ENCODE data around the gene NOC2L. TPM values are rescaled to one million over a fixed set of nuclear protein-coding genes. Genes with fewer than 3 reads are reported as not detected.

NOC2L gene
- total RNA-seq, 1 donor from 2014 or later = 95.5 TPM

- H3K4me3 Mint-ChIP-seq = peak overlapping the region; percentile 79
- DNase-seq (peak; percentile 79), ATAC-seq (ENCODE audit: low read depth) (peak; percentile 70)
- no peaks in the 10 kb centered on the region for H3K9me3 Mint-ChIP-seq
- H3K36me3 Mint-ChIP-seq (ENCODE audit: low read depth) = no peaks in the 10 kb centered on the region
- intact Hi-C loops (cut with micrococcal nuclease) = loop anchor here (2.0 kb wide), 1 partner anchor 16 kb away; no protein-coding TSS in a partner anchor
- TF ChIP-seq CTCF (IDR thresholded peaks at IDR 0.05) = no peak
- CTCF ChIA-PET = interaction anchor here (1.0 to 1.3 kb wide), 2 partner anchors 16 to 72 kb away, joined by 3 to 6 read pairs; no protein-coding TSS in a partner anchor
- peaks cover 16% of the 10 kb centered on the region for H3K4me1 Mint-ChIP-seq
- POLR2A ChIA-PET = interaction anchor here (0.6 to 1.1 kb wide), 3 partner anchors 38 to 471 kb away, joined by 3 to 9 read pairs (median 6); partner anchors contain the start of genes AURKAIP1 and NOC2L
- H3K27me3 Mint-ChIP-seq = peaks cover 28% of the 10 kb centered on the region
- peak overlapping the region; percentile 69 for H3K27ac Mint-ChIP-seq
Measured at GRCh38 chr1:904310-904950, 54.6 kb downstream of the NOC2L start.

DNA sequence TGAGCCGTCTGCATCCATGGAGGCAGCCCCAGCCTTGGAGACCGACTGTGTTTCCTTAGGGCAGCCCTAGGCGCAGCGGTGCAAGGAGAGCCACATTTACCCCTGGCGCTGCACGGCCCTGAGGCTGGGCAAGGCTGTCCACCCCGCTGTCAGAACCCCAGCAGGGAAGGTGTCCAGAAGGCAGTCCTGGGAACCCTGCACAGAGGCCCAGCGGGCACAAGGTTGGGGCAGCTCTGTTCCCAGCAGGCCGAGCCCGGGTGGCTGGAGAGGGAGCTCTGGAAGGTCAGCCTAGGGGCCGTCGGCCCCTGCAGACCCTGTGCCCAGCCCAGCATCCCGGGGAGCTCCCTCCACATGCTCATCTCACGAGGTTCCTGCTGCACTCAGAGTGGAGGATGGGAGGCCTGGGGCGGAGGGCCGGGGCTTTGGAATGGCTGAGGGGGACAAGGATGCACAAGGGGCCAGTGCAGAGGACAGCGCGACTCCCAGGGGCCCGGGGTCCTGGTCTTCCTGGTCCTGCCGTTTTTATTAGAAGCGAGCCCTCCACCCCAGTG lies 55.3 kb downstream of the NOC2L start:
- Mint-ChIP-seq H3K36me3 (ENCODE audit: low read depth) (no peaks in the 10 kb centered on the region), H3K4me3 (peak overlapping the region; percentile 28), H3K4me1 (peaks cover 16% of the 10 kb centered on the region), H3K27me3 (peaks cover 30% of the 10 kb centered on the region), H3K27ac (no peak overlapping the region), H3K9me3 (no peaks in the 10 kb centered on the region)
- ChIA-PET CTCF (interaction anchor here (1.0 to 1.3 kb wide), 2 partner anchors 17 to 72 kb away, joined by 3 to 6 read pairs; no protein-coding TSS in a partner anchor), POLR2A (no interaction called here)
- no peak for ATAC-seq (ENCODE audit: low read depth)
- no peak for DNase-seq
- intact Hi-C loops (cut with micrococcal nuclease) = loop anchor here (2.0 kb wide), 1 partner anchor 17 kb away; no protein-coding TSS in a partner anchor
- TF ChIP-seq CTCF (IDR thresholded peaks at IDR 0.05) = no peak

DNA sequence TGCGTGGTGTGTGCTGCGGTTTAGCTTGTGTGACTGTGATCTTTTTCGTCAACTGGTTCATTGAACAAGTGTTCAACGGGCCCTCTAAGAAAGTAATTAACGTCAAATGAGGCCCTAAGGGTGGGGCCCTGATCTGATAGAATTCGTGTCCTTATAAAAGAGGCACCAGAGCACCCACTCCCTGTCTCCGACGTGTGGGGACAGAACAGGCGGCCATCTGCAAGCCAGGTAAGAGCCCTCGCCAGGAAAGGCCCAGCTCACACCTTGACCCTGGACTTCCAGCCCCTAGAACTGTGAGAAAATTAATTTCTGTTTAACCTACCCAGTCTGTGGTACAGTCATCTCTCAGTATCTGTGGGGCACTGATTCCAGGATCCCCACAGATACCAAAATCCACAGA lies 55.8 kb downstream of the NOC2L start:
- DNase-seq = no peak
- intact Hi-C loops (cut with micrococcal nuclease) = no loop called here
- peak overlapping the region; percentile 28 for H3K4me3 Mint-ChIP-seq
- POLR2A ChIA-PET = no interaction called here
- H3K27ac Mint-ChIP-seq = no peak overlapping the region
- no peaks in the 10 kb centered on the region for H3K9me3 Mint-ChIP-seq
- CTCF ChIA-PET = interaction anchor here (1.3 kb wide), 1 partner anchor 17 kb away, joined by 3 read pairs; no protein-coding TSS in a partner anchor
- no peak for ATAC-seq (ENCODE audit: low read depth)
- no peaks in the 10 kb centered on the region for H3K36me3 Mint-ChIP-seq (ENCODE audit: low read depth)
- H3K27me3 Mint-ChIP-seq = peaks cover 35% of the 10 kb centered on the region
- TF ChIP-seq CTCF (IDR thresholded peaks at IDR 0.05) = no peak
- peaks cover 21% of the 10 kb centered on the region for H3K4me1 Mint-ChIP-seq

- CTCF ChIA-PET = no interaction called here
- DNase-seq (no peak), ATAC-seq (ENCODE audit: low read depth) (no peak)
- no peak overlapping the region for H3K4me3 Mint-ChIP-seq
- no peak overlapping the region for H3K27ac Mint-ChIP-seq
- intact Hi-C loops (cut with micrococcal nuclease) = no loop called here
- POLR2A ChIA-PET = no interaction called here
- peaks cover 35% of the 10 kb centered on the region for H3K27me3 Mint-ChIP-seq
- H3K9me3 Mint-ChIP-seq = no peaks in the 10 kb centered on the region
- no peaks in the 10 kb centered on the region for H3K36me3 Mint-ChIP-seq (ENCODE audit: low read depth)
- peaks cover 21% of the 10 kb centered on the region for H3K4me1 Mint-ChIP-seq
- no peak for TF ChIP-seq CTCF (IDR thresholded peaks at IDR 0.05)
Measured at GRCh38 chr1:902802-903201, 56.3 kb downstream of the NOC2L start.

GRCh38 chr1:901108-901859 lies 57.8 kb downstream of the NOC2L start:
- no peak overlapping the region for H3K27ac Mint-ChIP-seq
- H3K4me3 Mint-ChIP-seq = no peak overlapping the region
- intact Hi-C loops (cut with micrococcal nuclease) = no loop called here
- H3K27me3 Mint-ChIP-seq = peaks cover 37% of the 10 kb centered on the region
- POLR2A ChIA-PET = no interaction called here
- peaks cover 13% of the 10 kb centered on the region for H3K4me1 Mint-ChIP-seq
- H3K9me3 Mint-ChIP-seq = no peaks in the 10 kb centered on the region
- H3K36me3 Mint-ChIP-seq (ENCODE audit: low read depth) = no peaks in the 10 kb centered on the region
- DNase-seq (no peak), ATAC-seq (ENCODE audit: low read depth) (no peak)
- CTCF ChIA-PET = interaction anchor here (0.6 kb wide), 1 partner anchor 39 kb away, joined by 3 read pairs; no protein-coding TSS in a partner anchor
- TF ChIP-seq CTCF (IDR thresholded peaks at IDR 0.05) = no peak

Measured in activated B cell treated with CpG ODN at 0.5 μM for 24 hours (primary cell).